ENCODE results near the gene INTS12.

GRCh38 chr4:105748222-105748621 lies 39.7 kb upstream of the INTS12 start:
- TF ChIP-seq, protein P1, sequence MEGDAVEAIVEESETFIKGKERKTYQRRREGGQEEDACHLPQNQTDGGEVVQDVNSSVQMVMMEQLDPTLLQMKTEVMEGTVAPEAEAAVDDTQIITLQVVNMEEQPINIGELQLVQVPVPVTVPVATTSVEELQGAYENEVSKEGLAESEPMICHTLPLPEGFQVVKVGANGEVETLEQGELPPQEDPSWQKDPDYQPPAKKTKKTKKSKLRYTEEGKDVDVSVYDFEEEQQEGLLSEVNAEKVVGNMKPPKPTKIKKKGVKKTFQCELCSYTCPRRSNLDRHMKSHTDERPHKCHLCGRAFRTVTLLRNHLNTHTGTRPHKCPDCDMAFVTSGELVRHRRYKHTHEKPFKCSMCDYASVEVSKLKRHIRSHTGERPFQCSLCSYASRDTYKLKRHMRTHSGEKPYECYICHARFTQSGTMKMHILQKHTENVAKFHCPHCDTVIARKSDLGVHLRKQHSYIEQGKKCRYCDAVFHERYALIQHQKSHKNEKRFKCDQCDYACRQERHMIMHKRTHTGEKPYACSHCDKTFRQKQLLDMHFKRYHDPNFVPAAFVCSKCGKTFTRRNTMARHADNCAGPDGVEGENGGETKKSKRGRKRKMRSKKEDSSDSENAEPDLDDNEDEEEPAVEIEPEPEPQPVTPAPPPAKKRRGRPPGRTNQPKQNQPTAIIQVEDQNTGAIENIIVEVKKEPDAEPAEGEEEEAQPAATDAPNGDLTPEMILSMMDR (IDR thresholded peaks at IDR 0.05): no peak
- TF ChIP-seq POLR2AphosphoS5 (IDR thresholded peaks at IDR 0.05; ENCODE audit: low read depth, low read length): no peak

Measured in Panc1 (cell line).